ENCODE results near the gene YAF2.

GRCh38 chr12:42192686-42193085 is 45.4 kb downstream of the YAF2 start:
- no peak for TF ChIP-seq CTCF (IDR thresholded peaks at IDR 0.05; ENCODE audit: borderline replicate concordance, extremely low read depth, low read length, poor library complexity, severe bottlenecking)
- no peak for TF ChIP-seq EZH2 (IDR thresholded peaks at IDR 0.05; ENCODE audit: borderline replicate concordance, low read depth, low read length, severe bottlenecking)

Measured in DND-41 (cell line).